ENCODE measurements around the gene PRDX3.
"Not testable (repeated sequence)": the region's sequence is repeated elsewhere in the genome, so short reads cannot be mapped to it uniquely, and the experiment has no call there.

DNA sequence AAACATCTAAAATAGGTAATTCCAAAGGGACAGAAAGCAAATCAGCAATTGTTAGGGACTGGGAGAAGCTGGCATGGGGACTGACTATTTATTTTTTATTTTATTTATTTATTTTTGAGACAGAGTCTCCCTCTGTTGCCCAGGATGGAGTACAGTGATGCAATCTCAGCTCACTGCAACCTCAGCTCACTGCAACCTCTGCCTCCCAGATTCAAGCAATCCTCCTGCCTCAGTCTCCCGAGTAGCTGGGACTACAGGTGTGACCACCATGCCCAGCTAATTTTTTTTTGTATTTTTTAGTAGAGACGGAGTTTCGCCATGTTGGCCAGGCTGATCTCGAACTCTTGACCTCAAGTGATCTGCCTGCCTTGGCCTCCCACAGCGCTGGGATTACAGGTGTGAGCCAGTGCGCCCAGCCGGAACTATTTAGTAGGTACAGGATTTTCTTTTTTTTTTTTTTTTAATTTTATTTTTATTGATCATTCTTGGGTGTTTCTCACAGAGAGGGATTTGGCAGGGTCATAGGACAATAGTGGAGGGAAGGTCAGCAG is 2.3 kb upstream of the PRDX3 start:
- TF ChIP-seq, protein P1, sequence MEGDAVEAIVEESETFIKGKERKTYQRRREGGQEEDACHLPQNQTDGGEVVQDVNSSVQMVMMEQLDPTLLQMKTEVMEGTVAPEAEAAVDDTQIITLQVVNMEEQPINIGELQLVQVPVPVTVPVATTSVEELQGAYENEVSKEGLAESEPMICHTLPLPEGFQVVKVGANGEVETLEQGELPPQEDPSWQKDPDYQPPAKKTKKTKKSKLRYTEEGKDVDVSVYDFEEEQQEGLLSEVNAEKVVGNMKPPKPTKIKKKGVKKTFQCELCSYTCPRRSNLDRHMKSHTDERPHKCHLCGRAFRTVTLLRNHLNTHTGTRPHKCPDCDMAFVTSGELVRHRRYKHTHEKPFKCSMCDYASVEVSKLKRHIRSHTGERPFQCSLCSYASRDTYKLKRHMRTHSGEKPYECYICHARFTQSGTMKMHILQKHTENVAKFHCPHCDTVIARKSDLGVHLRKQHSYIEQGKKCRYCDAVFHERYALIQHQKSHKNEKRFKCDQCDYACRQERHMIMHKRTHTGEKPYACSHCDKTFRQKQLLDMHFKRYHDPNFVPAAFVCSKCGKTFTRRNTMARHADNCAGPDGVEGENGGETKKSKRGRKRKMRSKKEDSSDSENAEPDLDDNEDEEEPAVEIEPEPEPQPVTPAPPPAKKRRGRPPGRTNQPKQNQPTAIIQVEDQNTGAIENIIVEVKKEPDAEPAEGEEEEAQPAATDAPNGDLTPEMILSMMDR (IDR thresholded peaks at IDR 0.05), result not testable (repeated sequence)
- not testable (repeated sequence) for TF ChIP-seq RFX5 (IDR thresholded peaks at IDR 0.05); RAD21 (conservative IDR thresholded peaks at IDR 0.05 in 1 of 2, IDR thresholded peaks at IDR 0.05 in 1 of 2); HOXB5 (CRISPR knock-in tag; IDR thresholded peaks at IDR 0.05); HDAC2 (IDR thresholded peaks at IDR 0.05); POLR2A (IDR thresholded peaks at IDR 0.05; ENCODE audit: low read length); RCOR1 (IDR thresholded peaks at IDR 0.05; ENCODE audit: low read depth, low read length); EP300 (IDR thresholded peaks at IDR 0.05); RARB (CRISPR knock-in tag; IDR thresholded peaks at IDR 0.05); CEBPB (IDR thresholded peaks at IDR 0.05); PHF8 (IDR thresholded peaks at IDR 0.05; ENCODE audit: borderline replicate concordance, low read depth); ESRRA (IDR thresholded peaks at IDR 0.05; ENCODE audit: borderline replicate concordance, low read length)
- TF ChIP-seq, protein P2, sequence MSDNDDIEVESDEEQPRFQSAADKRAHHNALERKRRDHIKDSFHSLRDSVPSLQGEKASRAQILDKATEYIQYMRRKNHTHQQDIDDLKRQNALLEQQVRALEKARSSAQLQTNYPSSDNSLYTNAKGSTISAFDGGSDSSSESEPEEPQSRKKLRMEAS (IDR thresholded peaks at IDR 0.05), result not testable (repeated sequence)

Data from A549 (cell line).